NCI-H774 (cell line): Measurements from ENCODE around the gene CD244.
"Not testable (repeated sequence)": the region's sequence is repeated elsewhere in the genome, so short reads cannot be mapped to it uniquely, and the experiment has no call there.

ENCODE experiments used
- DNase-seq: peaks from one replicate; lab custom pipeline; 2025; lab: John Stamatoyannopoulos, UW

Gene CD244

GRCh38 chr1:160862203-160863060, at the start of gene CD244:
Gene CD244, minus strand, starts transcription at chr1:160862887. Its CDS starts 210 bp downstream, at chr1:160862677.
- DNase-seq, result no peak

DNA sequence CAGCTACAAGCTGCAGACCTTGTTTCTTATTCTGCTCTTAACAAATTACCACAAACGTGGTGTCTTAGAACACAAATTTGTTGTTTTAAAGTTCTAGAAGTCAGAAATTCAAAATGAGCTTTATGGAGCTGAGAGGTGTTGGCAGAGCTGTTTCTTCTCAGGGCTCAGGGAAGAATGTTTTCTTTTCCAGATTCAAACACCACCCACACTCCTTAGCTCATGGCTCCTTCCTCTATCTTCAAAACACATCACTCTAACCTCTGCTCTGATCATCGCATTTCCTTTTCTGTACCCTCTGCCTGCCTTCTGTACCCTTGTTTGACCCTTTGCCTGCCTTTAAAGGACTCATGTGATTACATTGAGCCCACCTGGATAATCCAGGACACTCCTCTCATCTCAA, 49.2 kb upstream of the CD244 start:
- DNase-seq, result no peak

GRCh38 chr1:160911441-160911840, 48.8 kb upstream of the CD244 start:
- DNase-seq, result no peak

DNA sequence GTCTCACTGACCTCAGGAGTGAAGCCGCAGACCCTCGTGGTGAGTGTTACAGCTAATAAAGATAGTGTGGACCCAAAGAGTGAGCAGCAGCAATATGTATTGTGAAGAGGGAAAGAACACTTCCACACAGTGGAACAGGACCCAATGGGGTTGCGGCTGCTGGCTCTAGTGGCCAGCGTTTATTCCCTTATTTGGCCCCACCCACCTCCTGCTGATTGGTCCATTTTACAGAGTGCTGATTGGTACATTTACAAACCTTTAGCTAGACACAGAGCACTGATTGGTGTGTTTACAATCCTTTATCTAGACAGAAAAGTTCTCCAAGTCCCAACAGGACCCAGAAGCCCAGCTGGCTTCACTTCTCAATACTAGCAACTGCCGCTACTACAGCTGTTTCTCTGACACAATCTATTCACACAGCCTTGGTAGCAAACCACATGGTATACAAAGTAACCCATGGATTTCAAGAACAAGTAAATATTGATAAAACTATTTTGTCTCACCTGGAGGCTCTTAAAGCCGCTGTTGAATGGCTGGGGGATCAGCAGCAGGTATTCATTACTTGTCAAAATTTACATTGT, 47.6 kb upstream of the CD244 start:
- no peak for DNase-seq

DNA sequence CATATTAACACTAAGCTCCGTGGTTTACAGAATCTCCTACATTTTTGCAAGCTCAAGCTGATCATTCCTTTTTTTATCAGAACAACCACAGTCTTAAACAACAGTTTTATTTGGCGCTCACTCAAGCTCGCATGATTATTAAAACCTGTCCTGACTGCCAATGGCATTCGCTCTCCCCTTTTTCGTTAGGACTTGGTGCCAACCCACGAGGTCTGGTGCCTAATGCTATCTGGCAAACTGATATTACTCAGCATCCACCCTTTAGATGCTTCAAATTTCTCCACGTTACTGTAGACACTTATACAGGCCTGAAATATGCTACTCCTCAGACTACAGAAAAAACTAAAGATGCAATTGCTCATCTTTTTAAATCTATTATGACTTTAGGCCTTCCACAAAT, 45.3 kb upstream of the CD244 start:
- no peak for DNase-seq

DNA sequence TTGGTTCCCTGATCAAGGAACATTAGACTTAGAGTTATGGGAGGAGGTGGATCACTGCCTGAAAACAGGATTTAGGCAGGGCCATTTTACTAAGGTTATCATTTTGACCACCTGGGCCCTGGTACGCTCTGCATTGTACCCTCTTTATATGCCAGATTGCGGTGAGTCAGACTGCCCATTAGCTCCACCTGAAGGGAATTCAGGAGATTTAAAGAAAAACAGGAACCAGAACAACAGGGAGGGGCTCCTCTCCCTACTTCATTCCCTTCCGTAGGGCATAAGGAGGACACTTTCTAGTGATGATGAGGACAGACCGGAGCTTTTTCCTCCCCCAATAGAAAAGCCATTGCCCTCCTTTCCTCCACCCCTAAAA, 42.9 kb upstream of the CD244 start:
- no peak for DNase-seq

GRCh38 chr1:160904783-160905616, 42.3 kb upstream of the CD244 start:
- DNase-seq, result no peak

GRCh38 chr1:160902251-160902650, 39.6 kb upstream of the CD244 start:
- DNase-seq, result not testable (repeated sequence)

GRCh38 chr1:160901768-160902167, 39.1 kb upstream of the CD244 start:
- no peak for DNase-seq

- not testable (repeated sequence) for DNase-seq
Measured at GRCh38 chr1:160900683-160901082, 38.0 kb upstream of the CD244 start.

DNA sequence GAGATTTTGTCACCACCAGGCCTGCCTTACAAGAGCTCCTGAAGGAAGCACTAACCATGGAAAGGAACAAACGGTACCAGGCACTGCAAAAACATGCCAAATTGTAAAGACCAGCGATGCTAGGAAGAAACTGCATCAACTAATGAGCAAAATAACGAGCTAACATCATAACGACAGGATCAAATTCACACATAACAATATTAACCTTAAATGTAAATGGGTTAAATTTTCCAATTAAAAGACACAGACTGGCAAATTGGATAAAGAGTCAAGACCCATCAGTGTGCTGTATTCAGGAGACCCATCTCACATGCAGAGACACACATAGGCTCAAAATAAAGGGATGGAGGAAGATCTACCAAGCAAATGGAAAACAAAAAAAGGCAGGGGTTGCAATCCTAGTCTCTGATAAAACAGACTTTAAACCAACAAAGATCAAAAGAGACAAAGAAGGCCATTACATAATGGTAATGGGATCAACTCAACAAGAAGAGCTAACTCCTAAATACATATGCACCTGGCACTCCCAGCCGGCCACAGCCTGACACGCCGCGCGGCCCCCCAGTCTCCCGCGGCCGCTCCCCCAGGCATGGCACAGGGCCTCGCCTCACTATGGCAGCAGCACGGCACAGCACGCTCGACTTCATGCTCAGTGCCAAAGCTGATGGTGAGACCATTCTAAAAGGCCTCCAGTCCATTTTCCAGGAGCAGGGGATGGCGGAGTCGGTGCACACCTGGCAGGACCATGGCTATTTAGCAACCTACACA, 31.9 kb upstream of the CD244 start:
- DNase-seq, result not testable (repeated sequence)

- no peak for DNase-seq
Measured at GRCh38 chr1:160891474-160891873, 28.8 kb upstream of the CD244 start.

GRCh38 chr1:160888926-160889325, 26.2 kb upstream of the CD244 start:
- no peak for DNase-seq

GRCh38 chr1:160887071-160887470, 24.4 kb upstream of the CD244 start:
- DNase-seq, result no peak

- no peak for DNase-seq
Measured at GRCh38 chr1:160885042-160885441, 22.4 kb upstream of the CD244 start, which contains the start of gene ITLN1. Gene ITLN1, minus strand, starts transcription at chr1:160885180. Its CDS starts 303 bp downstream, at chr1:160884877.

DNA sequence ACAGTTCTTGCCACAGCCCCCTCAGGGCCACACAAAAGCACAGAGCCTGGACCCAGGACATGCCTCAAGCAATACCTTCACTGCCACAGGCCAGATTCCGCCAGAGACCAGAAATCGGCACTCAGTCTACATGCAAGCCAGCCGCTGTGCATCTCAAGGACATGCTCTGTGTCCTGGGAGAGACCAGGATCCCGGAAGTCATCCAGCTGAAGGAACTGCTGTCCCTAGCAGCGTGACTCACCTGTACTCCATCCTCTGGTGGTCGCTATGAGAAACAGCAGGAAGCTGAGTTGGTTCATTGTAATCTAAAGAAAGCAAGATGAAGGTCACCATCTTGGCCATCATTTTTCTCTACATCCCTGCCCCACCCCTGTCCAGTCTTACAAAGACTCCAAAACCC, 21.9 kb upstream of the CD244 start:
- no peak for DNase-seq

- no peak for DNase-seq
Measured at GRCh38 chr1:160883581-160884513, 21.2 kb upstream of the CD244 start.

DNA sequence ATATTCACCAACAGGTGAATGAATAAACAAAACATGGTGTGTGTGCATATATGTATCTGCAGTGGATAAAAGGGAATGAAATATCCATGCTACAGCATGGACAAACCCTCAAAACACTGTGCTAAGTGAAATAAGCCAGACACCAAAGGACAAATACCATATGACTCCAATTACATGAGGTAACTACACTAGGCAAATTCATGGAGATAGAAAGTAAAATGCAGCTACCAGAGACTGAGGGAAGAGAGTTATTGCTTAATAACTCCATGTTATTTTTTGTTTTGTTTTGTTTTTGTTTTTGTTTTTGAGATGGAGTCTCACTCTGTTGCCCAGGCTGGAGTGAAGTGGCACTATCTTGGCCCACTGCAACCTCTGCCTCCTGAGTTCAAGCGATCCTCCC, 19.9 kb upstream of the CD244 start:
- DNase-seq, result no peak

GRCh38 chr1:160881264-160881663, 18.6 kb upstream of the CD244 start:
- DNase-seq, result not testable (repeated sequence)

DNA sequence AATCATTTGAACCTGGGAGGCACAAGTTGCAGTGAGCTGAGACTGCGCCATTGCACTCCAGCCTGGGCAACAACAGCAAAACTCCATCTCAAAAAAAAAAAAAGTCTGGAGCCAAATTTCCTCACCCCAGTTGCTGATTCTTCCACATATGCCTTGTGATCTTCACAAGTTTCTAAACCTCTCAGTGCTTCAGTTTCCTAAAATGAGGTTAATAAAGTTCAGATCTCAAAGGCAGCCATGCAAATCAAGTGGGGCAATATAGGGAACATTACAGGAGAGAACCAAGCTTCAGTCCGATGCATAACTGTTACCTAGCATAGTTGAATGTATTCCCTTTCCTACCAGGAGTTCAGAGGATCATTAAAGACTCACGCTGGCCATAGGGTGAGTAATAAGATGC, 17.5 kb upstream of the CD244 start:
- DNase-seq, result no peak

GRCh38 chr1:160879056-160879455, 16.4 kb upstream of the CD244 start:
- no peak for DNase-seq
